Measurements from ENCODE around the gene FAM83C.

FAM83C gene

DNA sequence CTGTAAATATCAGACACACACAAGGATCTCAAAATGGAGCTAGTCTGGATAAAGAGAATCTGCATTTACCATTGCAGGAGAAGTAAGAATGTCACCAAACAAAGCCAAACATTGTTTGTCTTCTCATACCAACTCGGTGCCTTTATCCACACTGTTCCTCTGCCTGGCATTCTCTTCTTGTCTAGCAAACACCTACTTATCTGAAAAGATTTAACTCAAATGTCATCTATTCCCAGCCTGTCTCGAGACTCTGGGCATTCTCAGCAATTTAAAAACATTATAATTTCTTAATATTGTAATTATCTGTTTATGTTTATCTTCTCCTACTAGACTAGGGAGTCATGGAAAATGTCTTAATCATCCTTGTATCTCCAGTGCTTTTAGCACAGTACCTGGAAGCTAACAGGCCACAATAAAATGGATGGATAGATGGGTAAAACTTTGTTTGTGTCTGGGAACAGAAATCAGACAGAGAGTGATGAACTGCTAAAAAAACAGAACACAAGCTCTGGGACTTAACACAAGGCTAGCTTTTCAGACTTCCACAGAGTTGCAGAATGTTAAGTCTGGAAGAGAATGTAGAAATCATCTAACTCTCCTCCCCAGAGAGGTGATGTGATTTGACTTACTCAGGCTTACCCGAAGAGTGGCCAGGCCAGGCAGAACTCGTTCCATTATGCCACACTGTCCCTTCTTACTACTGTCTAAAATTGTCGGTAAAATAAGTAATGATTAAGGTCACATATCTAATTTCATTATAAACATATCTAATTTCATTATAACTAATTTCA lies 42.3 kb upstream of the FAM83C start:
- in situ Hi-C loops (cut with HindIII; ENCODE audit: low pct_ligation_motif_present, low sequenced_read_pairs): no loop called here
- no peak overlapping the region for H3K4me3 ChIP-seq (ENCODE audit: low read depth, low read length)
- no peak overlapping the region for H3K27ac ChIP-seq
- TF ChIP-seq, protein P1, sequence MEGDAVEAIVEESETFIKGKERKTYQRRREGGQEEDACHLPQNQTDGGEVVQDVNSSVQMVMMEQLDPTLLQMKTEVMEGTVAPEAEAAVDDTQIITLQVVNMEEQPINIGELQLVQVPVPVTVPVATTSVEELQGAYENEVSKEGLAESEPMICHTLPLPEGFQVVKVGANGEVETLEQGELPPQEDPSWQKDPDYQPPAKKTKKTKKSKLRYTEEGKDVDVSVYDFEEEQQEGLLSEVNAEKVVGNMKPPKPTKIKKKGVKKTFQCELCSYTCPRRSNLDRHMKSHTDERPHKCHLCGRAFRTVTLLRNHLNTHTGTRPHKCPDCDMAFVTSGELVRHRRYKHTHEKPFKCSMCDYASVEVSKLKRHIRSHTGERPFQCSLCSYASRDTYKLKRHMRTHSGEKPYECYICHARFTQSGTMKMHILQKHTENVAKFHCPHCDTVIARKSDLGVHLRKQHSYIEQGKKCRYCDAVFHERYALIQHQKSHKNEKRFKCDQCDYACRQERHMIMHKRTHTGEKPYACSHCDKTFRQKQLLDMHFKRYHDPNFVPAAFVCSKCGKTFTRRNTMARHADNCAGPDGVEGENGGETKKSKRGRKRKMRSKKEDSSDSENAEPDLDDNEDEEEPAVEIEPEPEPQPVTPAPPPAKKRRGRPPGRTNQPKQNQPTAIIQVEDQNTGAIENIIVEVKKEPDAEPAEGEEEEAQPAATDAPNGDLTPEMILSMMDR (IDR thresholded peaks at IDR 0.05; ENCODE audit: low read depth, low read length, missing control alignments): no peak
- H3K27me3 ChIP-seq (replicated peaks): no peaks in the 10 kb centered on the region
- DNase-seq: no peak
- H3K36me3 ChIP-seq (replicated peaks): no peaks in the 10 kb centered on the region

DNA sequence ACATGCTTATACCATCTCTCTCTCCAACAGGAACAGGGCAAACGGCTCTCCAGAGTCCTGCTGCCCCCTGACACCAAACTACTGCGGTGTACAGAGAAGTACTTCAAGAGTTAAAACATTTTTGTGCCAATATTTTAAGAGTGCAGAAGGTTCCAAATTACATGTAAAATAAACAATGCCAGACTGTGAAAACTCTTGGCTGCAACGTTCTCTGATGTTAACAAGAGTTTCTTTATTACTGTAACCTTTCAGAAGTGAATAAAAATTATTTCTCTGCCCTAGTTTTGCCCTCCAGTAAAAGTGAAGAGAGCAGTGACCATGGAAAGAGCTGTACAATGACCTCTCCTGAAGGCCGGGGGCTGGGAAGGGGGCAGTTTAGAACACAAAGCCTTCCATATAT lies 41.4 kb upstream of the FAM83C start:
- no peak overlapping the region for H3K27ac ChIP-seq
- no peak overlapping the region for H3K4me3 ChIP-seq (ENCODE audit: low read depth, low read length)
- in situ Hi-C loops (cut with HindIII; ENCODE audit: low pct_ligation_motif_present, low sequenced_read_pairs): no loop called here
- TF ChIP-seq, protein P1 (IDR thresholded peaks at IDR 0.05; ENCODE audit: low read depth, low read length, missing control alignments): no peak
- DNase-seq: no peak
- H3K27me3 ChIP-seq (replicated peaks): no peaks in the 10 kb centered on the region
- H3K36me3 ChIP-seq (replicated peaks): no peaks in the 10 kb centered on the region

DNA sequence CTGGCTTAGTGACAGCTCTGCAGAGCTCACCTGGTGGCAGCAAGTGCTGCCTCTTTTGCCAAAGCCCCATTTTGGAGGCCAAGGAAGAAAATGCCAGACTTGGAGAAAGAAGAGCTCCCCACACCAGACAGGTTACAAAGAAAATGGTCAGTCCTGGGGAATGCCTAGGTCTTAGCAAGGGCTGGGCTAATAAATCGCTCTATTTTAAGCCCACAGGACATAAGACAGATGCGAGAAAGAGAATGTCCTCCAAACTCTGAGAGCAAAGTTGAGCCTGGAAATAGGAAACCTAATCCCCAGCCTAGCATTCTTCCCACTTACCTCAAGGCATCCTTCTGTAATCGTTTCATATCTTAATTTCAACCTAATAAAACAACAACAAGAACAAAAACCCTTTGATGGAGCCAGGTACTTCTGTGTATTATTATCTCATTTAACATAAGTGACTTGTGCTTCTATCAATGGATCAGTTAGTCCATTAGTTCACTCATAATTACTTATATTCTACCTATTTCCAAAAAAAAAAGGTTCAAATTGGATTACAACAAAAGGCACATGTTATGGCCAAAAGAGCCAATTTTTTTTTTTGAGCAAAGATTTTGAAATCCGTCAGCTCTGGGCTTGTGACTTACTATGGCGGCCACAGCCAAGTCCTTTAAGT lies 40.4 kb upstream of the FAM83C start:
- no peaks in the 10 kb centered on the region for H3K36me3 ChIP-seq (replicated peaks)
- no peak overlapping the region for H3K4me3 ChIP-seq (ENCODE audit: low read depth, low read length)
- no peaks in the 10 kb centered on the region for H3K27me3 ChIP-seq (replicated peaks)
- TF ChIP-seq, protein P1 (IDR thresholded peaks at IDR 0.05; ENCODE audit: low read depth, low read length, missing control alignments): no peak
- DNase-seq: no peak
- in situ Hi-C loops (cut with HindIII; ENCODE audit: low pct_ligation_motif_present, low sequenced_read_pairs): no loop called here
- no peak overlapping the region for H3K27ac ChIP-seq

DNA sequence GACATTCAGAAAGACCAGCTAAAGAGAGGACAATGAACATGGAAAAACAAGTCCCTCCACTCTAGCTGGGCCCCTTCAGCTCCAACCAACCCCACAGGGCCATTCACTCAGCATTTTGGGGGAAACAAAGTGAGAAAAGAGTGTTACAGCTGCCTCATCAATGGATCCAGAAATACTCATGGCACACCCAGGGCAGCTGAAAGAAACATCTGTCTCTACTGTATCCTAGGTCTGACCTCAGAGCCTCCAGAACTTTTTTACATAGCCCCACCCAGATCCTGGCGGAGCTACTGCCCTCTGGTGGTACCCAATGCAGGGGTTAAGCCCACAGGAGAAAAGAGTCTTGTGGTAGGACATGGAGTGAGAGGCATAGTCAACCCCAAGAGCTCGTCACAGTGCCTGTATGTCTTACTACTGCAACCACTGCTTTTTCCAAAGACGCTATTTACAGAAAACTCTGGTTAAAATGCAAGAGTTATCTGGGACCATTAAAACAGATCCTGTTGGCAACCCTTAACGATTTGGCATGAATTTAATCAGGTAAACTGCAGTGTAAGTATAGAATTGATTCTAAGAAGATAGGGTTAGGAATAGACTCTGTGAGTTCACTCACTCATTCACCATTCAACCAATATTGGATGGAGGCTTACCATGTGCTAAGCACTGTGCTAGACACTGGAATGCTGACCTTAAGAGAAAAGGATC lies 37.4 kb upstream of the FAM83C start:
- no peak overlapping the region for H3K4me3 ChIP-seq (ENCODE audit: low read depth, low read length)
- no peak for DNase-seq
- H3K27ac ChIP-seq: no peak overlapping the region
- in situ Hi-C loops (cut with HindIII; ENCODE audit: low pct_ligation_motif_present, low sequenced_read_pairs): no loop called here
- no peaks in the 10 kb centered on the region for H3K36me3 ChIP-seq (replicated peaks)
- TF ChIP-seq, protein P1 (IDR thresholded peaks at IDR 0.05; ENCODE audit: low read depth, low read length, missing control alignments): peak; percentile 82
- no peaks in the 10 kb centered on the region for H3K27me3 ChIP-seq (replicated peaks)

DNA sequence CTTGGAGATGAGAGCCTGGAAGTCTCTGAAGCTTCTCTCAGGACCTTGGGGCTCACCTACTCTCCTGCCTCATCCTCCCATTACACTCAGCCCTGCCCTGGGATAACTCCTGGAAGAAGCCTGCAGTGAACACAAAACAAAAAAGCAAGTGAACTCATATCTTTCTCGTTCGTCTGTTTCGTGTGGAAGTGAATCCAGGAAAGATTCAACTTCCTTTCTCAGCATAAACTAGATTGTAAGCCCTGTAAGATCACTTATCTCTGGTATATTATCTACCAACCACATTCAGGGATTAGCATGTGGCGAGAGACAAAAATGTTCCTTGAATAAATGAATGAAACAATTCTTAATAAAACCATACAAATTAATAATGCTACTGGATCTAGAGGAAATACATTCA lies 36.5 kb upstream of the FAM83C start:
- no peak overlapping the region for H3K27ac ChIP-seq
- no peak overlapping the region for H3K4me3 ChIP-seq (ENCODE audit: low read depth, low read length)
- no peak for DNase-seq
- TF ChIP-seq, protein P1 (IDR thresholded peaks at IDR 0.05; ENCODE audit: low read depth, low read length, missing control alignments): no peak
- in situ Hi-C loops (cut with HindIII; ENCODE audit: low pct_ligation_motif_present, low sequenced_read_pairs): no loop called here
- no peaks in the 10 kb centered on the region for H3K27me3 ChIP-seq (replicated peaks)
- no peaks in the 10 kb centered on the region for H3K36me3 ChIP-seq (replicated peaks)

Data from brain microvascular endothelial cell (primary cell).